ENCODE measurements around the gene GNAT2.

- TF ChIP-seq CTCF (IDR thresholded peaks at IDR 0.05; ENCODE audit: low read depth, low read length) (no peak), EZH2phosphoT487 (IDR thresholded peaks at IDR 0.05; ENCODE audit: low read depth) (no peak)
Measured at GRCh38 chr1:109657970-109658369, 38.6 kb upstream of the GNAT2 start.

All from OCI-LY3 (cell line).